NCI-H187 (cell line): Measurements from ENCODE around the gene SLC19A1.

ENCODE experiments used
- DNase-seq, 2 experiments: peaks; one replicate each; lab custom pipeline; 2025; lab: John Stamatoyannopoulos, UW

SLC19A1 gene

DNA sequence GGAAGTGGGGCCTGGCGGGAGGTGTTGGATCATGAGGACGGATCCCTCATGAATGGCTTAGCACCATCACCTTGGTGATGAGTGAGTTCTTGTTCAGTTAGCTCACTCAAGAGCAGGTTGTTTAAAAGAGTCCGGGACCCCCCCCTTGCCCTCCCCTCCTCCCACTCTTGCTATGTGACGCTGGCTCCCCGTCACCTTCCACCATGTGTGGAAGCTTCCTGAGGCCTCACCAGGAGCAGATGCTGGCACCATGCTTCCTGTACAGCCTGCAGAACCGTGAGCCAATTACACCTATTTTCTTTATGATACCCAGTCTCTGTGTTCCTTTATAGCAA is 3.0 kb upstream of the SLC19A1 start:
- no peak for DNase-seq

DNA sequence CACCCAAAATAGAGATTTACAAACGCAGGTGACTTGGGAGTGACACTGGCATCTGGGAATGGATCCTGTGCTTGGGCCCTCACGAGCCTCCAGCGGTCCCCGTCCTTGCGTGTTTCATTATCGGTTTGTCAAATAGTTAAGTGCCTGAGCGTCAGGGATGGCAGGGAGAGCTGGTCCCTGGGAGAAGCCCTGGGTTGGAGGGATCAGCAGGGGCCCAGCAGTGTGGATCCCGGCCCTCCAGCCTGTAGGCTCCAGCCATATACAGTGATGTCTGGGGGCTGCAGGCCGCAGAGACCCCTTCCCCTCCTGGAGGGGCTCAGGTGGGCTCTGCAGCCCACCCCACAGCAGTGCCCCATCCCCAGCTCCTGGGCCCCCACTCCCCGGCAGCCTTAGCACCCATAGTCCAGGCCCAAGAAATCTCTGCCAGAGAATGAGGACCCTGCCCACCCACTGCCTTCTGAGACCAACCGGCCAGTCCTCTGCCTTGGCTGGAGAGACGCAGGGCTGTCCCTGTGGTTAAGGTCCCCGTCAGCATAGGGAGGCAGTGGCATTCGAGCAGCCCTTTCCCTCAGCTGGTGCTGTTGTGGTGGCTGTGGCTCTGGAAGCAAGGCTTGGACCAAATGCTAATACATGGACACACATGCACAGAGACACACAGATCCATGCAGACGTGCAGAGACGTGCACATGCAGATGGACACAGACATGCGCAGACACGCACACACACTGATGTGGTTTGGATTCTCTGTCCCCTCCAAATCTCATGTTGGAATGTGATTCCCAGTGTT is 2.4 kb upstream of the SLC19A1 start:
- no peak for DNase-seq

DNA sequence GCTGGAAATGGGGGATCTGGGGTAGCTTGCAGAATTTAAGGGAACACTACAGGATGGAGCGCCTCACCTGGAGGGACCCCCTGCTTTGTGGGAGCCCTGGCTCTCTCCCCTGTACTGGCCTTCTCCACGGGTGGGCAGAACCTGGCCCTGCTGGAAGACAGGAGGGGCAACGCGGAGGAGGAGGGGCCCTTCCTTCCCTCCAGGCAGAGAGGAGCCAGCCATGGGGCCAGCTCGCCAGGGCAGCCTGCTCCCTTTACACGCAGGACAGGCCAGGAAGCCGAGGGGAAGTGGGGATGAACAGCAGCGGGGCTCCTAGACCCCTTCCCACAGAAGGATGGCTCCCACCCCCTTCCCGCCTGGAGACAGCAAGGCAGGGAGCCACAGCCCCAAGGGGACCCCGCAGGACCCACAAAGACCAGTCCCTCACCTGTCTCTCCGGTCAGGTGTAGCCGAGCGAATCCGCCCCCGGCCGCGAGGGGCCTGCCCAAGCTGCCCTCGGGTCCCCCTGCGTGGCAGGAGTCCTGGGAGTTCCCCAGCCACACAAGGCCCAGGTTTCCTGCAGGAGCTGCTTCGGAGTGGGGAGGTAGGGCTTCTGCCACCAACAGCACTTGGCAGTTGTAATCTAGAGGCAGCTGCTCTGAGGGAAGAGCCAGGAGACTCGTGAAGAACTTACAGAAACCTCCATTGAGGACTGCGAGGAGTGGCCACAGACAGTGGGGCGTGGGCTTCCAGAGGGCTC is 1.6 kb upstream of the SLC19A1 start:
- DNase-seq: no peak

DNA sequence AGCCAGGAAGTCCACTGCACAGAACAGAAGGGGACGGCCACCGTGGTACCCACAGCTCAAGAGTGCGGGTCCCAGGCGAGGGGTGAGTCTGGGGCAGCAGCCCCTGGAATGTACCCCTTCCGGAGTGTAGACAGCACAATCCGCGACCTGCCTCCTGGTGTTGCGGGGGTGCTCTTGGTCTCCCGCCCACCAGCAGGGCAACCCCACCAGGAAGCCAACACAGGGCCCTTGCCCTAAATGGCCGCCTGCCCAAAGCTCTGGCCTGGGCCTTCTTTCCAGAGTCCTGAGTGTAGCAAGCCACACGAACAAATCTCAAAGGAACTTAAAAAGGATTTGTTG is 1.1 kb upstream of the SLC19A1 start:
- DNase-seq: no peak

DNA sequence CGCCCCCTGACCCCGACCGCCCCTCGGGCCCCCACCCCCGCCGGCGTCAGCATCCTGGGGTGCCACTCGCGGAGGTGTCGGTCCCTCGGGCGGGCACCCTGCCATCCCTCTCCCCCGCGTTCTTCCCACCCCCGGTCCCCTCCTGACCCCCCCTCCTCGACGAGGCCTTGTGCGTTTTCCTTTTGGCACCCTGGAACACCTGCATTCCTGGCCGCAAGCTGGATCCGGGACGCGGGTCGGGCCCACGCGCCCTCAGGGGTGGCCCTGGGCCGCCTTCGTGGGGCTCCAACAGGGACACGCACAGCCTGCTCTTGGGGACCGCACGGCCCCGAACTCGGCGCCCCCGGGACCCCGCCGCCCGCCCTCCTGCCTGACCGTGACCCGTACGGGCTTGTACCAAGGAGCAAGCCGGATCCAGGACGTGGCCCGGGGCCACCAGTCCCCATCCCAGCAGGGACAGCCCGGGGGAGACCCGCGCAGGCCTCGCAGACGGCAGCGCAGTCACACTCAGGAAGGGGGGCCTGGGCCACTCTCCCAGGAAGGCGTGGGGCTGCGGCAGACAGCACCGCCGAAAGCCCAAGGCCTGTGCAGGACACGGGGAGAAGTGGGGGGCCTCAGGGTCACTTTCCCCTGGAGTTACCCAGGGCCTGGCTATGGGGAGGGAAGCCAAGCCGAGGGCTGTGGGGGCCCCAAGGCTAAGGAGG is 579 bp upstream of the SLC19A1 start:
- no peak for DNase-seq

DNA sequence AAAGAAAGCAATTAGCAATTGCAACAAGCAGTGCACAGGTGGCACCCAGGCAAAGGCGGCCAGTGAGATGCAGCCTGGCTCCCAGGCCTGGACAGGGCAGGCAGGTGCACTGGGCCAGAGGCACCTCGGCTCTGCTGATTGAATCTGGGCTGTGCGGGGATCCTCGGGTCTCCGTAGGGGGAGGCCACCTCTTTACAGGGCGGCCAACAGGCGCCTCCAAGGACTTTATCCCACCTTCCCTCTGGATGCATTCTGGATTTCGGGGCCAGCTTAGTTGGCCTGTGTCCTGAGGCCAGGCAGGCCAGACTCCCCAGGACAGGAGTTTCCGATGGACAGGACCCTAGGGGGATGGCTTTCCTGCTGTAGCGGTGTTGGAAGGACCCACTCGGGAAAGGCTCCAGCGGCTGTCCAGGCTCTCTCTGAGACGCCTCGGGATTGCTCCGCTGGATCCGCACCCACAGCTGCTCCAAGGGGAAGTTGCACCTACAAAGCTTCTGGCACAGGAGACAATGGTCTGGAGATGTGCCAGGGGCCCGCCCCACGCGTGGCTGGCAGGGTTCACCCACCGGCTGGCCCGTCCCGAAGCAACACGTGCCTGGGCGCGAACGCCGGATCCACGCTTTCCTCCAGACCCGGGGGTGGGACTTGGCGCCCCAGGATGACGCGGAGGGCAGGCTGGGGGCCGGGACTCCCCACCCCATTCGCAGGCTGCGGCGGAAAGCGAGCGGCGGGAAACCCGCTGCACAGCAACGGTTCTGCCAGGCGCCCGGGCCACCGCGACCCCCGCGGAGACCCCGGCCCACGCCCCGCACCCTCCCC is 810 bp downstream of the SLC19A1 start:
- DNase-seq: no peak

DNA sequence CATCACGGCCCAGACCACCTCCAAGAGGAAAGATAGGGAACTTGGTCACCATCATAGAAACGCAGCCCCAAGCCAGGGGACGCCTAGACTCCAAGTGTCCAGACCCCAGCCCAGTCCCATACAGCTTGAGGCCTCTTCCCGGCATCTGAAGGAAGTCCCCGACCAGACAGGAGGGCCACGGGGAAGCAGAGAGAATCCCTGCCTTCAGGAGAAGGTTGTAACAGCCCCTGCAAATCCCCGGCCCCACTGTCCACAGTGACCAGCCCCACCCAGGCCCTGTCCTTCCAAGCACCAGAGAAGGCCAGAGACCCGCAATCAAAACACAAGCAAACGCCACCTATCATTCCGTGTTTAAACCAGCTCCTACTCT is 1.7 kb downstream of the SLC19A1 start:
- no peak for DNase-seq

DNA sequence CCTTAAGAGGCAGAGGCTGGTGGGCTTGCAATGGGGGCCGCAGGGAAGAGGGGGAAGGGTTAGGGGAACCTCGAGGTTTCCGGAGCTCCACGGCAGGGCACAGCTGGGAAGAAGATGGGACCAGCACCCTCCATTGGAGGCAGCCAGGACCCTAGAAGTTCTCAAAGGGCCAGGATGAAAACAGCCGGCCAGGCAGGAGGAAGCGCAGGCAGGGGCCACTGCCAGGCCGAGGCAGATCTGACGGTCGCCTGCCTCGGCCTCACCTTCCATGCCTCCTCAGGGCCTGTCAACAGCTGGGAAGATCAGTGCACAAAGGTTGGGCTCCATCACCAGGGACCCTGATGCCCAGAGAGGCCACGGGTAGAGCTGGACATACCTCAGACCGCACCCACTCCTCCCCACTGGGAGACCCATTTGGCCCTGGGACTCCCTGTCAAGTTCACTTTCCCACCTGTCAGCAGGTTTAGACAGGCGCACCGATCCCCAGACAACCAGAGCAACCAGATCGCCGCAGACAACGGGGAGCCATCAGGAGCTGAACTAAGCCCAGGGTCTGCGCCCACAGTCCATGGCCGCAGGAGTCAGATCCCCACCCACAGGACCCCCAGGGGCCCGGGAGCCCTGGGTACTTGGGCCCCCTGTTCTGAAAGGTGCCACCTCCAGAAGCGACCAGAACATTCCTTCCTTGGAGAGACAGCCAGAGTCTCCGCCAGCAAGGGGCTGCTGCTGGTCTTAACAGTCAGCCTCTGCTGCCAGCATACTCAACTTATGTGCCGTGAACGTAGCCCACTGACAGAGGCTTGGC is 2.2 kb downstream of the SLC19A1 start:
- no peak for DNase-seq

DNA sequence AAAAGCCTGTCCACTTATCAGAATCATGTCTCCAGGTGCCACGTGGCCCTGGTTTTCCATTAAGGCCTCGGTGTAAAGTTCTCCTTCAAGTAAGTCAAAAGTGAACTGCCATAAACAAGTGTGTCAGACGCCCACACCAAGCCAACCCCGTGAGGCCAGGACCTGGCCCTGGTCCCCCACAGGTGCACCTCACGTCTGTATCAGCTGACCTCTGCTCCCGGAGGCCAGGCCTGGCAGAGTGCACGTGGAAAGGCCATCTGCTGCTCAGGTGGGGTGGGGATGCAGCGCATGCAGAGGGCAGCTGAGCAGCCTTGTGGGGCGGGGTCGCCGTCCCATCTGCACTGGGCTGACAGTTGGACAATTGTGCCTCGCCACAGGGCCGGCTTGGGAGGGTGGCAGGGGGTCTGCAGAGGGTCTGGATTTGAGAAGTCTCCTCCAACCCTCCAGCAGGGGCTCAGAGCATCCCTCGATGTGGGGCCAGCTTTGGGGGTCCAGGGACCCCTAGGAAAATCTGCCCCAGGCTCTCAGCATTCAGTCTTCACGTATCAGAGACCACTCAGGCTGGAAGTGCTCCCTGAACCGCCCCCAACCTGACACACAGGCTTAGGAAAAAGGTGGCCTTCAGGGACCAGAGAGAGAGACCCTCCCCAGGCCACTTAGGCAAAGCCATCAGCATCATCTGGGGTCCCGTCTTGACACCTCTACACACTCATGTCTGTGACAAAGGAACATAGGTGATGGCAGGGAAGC is 3.0 kb downstream of the SLC19A1 start:
- DNase-seq: no peak

DNA sequence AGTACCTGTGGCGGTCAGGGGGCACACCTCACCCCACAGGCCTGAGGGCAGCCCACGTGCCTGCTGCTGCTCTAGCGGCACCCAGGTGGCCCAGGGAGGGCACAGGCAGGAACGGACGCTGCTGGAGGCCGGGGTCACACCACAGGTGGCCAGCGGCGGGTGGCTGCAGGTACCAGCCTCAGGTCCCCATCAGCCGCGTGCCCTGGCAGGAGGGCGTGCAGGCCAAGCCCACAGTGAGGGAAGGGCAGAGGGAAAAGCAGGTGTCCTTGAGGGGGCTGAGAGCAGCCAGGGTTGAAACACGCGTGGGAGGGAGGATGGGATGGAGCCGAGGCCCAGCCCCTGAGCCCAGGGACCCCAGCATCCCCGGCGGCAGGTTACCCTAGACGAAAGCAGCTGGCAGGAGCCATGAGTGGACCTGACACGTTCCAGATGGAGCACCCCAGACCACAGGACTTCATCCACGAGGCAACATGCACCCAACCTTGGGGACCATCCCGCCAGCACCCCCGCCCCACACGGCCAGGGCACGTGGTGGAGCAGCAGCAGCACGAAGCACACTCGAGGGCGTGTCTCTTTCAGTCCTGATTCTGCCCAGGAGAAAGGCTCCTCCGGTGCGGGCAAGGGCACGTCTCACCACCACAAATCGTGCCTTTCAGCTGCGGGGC is 3.7 kb downstream of the SLC19A1 start:
- no peak for DNase-seq

DNA sequence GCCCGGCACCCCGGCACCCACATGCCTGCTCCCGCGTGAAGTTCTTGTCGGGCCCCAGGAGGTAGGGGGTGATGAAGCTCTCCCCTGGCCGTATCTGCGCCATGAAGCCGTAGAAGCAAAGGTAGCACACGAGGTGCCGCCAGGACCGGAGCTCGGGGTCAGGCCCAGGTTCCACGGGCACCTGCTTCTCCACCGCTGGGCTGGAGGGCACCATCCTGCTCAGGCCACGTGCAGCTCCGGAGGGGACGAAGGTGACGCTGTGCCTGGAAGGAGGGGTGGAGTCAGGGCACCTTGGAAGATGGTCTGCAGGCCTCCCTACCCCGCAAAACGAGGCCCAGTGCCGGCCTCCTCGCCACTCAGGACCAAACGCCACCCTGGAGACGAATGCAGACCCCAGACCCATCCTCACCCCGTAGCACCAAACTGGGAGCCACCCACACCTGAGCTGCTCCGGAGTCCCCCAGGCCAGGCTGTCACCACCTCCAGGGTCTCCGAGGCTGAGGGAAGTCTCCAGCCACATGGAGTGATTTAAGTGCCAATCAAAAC is 4.4 kb downstream of the SLC19A1 start:
- DNase-seq: no peak

DNA sequence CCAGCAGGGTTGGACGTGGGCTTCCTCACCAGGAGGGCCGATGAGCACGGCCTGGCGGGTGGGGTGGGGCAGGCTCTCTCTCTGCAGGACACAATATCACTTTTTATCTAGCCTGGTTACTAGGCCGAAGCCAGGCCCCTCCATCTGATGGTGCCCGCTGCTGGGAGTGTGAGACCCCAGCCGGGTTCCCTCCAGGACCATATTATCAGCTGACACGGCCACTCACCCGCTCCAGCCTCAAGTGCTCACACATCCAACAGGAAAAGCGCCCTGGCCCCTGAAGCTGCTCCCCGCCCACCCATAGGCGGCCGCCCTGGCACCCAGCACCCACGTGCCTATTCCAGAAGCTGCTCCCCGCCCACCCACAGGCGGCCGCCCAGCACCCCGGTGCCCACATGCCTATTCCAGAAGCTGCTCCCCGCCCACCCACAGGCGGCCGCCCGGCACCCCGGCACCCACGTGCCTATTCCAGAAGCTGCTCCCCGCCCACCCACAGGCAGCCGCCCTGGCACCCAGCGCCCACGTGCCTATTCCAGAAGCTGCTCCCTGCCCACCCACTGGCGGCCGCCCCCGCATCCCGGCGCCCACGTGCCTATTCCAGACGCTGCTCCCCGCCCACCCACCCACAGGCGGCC is 5.0 kb downstream of the SLC19A1 start:
- DNase-seq: no peak

DNA sequence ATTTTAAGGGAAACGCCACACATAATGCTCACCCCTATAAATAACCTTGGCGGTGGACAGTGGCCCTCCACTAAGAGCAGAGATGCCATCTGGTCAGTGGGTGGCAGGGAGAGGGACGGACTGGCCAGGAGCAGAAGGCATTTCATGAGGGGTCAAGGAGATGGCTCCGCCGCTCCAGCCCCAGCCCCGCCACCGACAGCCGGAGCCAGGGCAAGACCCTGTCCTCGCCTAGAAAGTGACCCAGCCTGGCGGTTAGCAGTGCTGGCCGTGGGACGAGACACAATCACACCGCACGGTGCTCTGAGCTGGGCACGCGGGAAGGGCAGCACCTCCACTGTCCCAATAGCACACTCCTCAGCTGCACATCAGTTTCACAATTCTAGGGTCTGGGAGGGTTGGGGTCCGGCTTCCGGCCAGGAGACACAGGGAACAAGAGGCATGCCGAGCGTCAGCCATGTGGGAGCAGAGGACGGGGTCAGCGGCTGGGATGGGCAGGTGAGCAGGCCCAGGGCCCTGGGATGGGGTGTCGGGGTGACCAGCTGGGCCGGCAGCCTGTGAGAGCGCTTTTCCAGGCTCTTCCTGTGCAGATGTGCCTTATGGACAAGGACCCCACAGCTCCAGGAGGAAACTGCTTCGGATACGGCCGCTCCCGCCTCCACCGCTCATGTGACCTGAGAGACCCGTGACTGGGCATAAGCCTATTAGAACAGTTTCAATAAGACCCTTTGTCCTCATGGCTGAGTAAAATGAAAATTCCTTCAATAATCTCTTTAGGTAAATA is 5.7 kb downstream of the SLC19A1 start:
- no peak for DNase-seq

DNA sequence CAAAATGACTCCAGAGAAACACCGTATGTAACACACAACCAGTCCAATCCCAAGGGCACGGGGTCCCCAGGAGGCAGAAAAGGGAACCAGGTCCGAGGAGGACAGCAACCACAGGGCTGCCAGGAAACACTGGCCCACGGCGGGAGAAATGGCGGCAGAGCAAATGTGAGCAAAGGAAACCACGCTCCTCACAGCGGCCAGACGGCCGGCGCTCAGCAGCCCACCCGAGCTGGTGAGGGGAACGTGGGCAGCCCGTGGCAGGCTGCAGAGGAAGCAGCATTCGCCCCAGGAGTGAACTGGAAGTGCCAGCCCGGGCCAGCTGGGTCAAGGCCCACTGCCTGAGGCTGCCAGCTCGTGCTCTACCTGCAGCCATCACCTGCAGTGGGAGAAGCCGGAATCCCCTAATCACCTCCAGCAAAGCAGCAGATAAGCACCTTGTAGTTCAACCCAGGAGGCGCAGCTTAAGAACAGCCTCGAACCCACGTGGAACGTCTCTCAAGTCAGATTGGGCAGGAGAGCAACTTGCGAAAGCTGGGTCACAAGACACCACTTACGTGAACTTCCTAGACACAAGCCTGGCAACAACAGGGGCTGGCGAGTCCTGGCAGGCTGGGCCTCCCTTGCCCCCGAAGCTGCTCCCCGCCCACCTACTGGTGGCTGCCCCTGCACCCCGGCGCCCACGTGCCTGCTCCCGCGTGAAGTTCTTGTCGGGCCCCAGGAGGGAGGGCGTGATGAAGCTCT is 6.7 kb downstream of the SLC19A1 start:
- no peak for DNase-seq

DNA sequence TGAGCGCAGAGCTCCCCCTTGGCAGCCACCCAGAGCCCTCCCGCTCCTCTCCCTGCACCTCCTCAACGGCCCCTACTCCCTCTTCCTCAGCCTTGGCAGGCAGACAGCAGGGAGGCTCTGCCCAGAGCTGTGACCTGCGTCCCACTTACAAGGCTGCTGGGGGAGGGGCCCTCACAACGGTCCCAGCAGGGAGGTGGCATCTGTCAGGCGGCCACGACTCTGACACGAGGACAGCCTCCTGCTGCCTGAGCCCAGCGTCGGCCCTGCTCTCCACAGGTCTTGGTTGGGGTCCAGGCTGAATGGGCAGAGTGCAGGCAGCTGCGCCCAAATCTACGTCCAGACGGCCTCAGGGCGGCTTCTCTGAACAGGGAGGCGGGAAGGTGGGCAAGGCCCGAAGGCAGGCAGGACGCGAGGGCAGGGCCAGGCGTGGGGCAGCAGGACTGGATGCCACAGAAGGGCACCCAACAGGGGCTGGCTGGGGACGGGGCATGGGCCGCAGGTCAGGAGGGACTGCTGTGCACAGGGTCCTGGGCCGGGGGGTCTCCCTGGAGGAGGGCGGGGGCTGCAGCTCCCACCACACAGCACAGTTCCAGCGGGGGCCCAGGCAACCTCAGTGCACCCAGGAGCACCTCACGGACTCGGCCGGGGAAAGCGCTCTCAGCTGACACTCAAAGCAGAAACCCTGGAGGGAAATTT is 7.5 kb downstream of the SLC19A1 start:
- DNase-seq: no peak

DNA sequence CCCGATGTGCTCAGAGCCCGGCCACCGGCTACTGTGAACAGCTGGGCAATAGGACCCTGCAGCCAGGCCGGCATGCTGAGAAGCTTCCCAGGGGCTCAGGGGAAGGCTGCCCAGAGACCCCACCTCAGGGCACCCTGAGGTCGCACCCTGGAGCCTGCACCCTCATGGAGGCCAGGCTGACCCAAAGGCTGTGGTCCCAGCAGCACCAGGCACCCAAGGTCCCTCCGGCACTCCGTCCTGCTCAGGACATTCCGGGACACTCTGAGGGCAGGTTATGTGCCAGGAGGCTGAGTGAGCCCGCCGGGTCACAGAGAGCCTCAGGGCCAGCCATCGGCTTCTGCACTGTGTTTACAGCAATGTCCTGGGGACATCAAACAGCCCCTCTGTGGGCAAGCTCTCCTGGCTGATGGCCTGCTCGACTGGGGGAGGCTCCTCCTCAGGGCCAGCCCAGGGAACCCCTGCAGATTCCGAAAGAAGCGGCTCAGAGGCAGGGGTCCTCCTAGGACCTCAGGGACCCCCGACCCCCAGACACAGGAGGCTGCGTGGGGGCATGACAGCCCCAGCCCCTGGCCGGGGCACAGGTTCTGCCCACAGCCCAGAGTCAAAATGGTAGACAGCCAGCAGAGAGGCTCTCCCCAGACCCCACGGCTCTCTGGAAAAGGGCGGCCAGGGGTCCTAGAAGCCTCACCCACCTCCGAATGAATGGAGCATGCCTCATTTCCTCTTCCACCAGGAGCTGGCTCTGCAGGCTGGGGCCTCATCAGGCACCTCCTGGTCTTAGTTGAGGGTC is 8.2 kb downstream of the SLC19A1 start:
- no peak for DNase-seq
